Heart left ventricle (tissue), 13 donors: ENCODE measurements around the gene ANKRD53.

Experiments used
- POLR2A ChIP-seq, 2 donors: fragments of 450-650 bp; IDR thresholded peaks; one replicate each; pipeline ENCODE4 v1.6.1; 2017; ENCODE audit warnings: antibody characterized with exemption in 2 of 2, mild to moderate bottlenecking in 2 of 2, moderate library complexity in 2 of 2
- TF ChIP-seq, protein P1 (sequence below), 12 donors: fragments of 200-600 bp; sonication (generic) in 4 of 12; IDR thresholded peaks; one replicate each; pipeline versions ENCODE4 v1.5.0 to v1.8.0; 2018 to 2022; ENCODE audit warnings: antibody characterized with exemption in 12 of 12, mild to moderate bottlenecking in 5 of 12
- donor health status: ischemic (EF 13 %, LVEDD 7.1; RV severe dilation, severe dysfunction).
- donor health status: DM: no; HTN: yes; CAD: no.
- donor health status: DM: no; HTN: no; CAD: no.
- donor health status: ischemic (EF 25% LVEDD 6.9; RV normal size, moderate dysfunction).
- donor health status: ischemic (EF 25% LVEDD 5.7; RV mildly dilated, moderate dysfunction).
- donor health status: ischemic (EF 35%, LVEDD 5.7; RV mildly dilated, moderate dysfunction).
- donor health status: nonischemic (EF 11% LVEDD 7.7; RV severe dilation, severe dysfunction).
- donor health status: DM: yes; HTN: yes; CAD: no.
- donor health status: PGD.
- donor health status: ischemic (EF 29% LVEDD 5.4; RV normal size, mild dysfunction).
- donor health status: nonischemic (EF 23%, LVEDD 6.1; RV moderate dilation, normal function).

DNA sequence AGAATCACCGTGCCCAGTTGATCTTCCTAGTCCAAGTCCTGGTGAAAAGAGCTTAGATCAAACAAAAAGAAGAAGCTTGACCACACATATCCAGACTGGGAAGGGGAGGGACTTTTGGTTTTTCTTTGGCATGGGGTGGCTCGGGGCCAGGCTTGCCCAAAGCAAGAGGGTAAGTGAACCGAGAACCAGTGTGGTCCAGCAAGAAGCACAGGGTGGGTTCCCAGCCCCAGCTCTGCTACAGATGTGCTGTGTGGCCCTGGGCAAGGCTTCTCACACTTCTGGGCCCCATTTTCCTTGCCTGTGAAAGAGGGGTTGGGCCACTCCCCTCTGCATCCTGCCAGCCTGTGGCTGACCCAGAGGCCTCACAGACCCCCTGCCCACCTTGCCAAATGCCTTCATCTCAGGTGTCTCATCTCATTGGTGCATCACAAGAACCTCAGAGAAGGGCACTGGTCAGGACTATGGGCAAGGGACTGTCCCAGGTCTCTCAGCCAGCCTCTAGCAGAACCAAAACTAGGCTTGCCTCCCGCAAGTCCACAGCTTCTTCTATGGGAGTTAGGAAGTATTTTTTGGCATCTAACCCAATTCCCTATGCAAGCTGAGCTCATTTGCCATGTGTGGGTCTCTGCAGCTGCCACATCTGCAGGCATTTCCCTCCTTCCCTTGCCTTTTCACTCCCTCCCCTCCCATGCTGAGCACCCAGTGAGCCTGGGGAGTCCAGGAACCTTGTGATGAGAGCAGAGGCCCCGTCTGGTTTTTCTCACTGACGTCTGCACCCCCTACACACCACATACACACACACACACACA lies 35.8 kb upstream of the ANKRD53 start:
- TF ChIP-seq, protein P1, sequence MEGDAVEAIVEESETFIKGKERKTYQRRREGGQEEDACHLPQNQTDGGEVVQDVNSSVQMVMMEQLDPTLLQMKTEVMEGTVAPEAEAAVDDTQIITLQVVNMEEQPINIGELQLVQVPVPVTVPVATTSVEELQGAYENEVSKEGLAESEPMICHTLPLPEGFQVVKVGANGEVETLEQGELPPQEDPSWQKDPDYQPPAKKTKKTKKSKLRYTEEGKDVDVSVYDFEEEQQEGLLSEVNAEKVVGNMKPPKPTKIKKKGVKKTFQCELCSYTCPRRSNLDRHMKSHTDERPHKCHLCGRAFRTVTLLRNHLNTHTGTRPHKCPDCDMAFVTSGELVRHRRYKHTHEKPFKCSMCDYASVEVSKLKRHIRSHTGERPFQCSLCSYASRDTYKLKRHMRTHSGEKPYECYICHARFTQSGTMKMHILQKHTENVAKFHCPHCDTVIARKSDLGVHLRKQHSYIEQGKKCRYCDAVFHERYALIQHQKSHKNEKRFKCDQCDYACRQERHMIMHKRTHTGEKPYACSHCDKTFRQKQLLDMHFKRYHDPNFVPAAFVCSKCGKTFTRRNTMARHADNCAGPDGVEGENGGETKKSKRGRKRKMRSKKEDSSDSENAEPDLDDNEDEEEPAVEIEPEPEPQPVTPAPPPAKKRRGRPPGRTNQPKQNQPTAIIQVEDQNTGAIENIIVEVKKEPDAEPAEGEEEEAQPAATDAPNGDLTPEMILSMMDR (IDR thresholded peaks at IDR 0.05): no peak
- no peak for TF ChIP-seq POLR2A (IDR thresholded peaks at IDR 0.05)
